Raji (cell line): ENCODE data around the gene LTBR.

Experiments
- POLR2A ChIP-seq: IDR thresholded peaks from 2 replicates; pipeline ENCODE4 v1.6.1; 2011; ENCODE audit warnings: low read depth, low read length, control low read depth; ENCODE audit not compliant: insufficient read depth

LTBR gene

GRCh38 chr12:6418796-6419195 is 34.8 kb downstream of the LTBR start:
- no peak for TF ChIP-seq POLR2A

DNA sequence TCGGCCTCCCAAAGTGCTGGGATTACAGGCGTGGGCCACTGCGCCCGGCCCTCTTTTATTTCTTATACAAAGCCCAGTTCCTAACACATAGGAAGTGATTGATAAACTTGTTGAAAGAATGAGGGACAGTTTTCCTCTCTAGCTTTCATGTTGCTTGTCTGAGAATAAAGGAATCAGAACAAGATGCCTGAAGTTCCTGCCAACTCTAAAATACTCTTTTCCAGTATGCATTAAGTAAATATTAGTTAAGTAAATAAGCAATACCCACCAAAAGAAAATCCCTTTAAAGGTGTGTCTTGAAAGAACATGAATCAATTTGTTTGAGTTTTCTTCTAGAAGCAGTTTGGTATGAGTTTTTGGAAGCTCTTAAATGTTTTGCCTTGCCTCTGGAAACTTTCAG is 36.4 kb downstream of the LTBR start:
- no peak for TF ChIP-seq POLR2A

- TF ChIP-seq POLR2A, result peak; percentile 44
Measured at GRCh38 chr12:6423267-6424007, 39.5 kb downstream of the LTBR start.

GRCh38 chr12:6424008-6424347 is 40.0 kb downstream of the LTBR start:
- no peak for TF ChIP-seq POLR2A

DNA sequence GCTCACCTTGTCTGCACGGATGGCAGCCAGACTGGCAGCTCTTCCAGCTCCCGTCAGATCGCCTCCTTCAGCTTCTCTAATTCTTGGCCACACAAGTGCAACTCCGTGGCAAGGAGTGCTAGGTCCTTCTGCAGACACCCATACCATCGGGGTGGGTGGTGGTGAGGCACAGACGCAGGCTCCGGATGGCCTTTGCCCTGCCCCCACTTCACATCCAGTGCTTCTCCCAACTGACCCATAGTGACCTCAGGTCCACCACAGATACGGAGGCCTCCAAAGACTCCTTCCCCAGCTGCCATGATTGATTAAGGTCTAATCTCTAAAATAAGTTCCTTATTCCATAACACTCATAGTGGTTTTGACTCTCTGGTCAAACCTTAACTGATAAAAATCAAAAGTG is 40.9 kb downstream of the LTBR start:
- no peak for TF ChIP-seq POLR2A

GRCh38 chr12:6425590-6426531 is 41.9 kb downstream of the LTBR start:
- TF ChIP-seq POLR2A, result peak; percentile 67

DNA sequence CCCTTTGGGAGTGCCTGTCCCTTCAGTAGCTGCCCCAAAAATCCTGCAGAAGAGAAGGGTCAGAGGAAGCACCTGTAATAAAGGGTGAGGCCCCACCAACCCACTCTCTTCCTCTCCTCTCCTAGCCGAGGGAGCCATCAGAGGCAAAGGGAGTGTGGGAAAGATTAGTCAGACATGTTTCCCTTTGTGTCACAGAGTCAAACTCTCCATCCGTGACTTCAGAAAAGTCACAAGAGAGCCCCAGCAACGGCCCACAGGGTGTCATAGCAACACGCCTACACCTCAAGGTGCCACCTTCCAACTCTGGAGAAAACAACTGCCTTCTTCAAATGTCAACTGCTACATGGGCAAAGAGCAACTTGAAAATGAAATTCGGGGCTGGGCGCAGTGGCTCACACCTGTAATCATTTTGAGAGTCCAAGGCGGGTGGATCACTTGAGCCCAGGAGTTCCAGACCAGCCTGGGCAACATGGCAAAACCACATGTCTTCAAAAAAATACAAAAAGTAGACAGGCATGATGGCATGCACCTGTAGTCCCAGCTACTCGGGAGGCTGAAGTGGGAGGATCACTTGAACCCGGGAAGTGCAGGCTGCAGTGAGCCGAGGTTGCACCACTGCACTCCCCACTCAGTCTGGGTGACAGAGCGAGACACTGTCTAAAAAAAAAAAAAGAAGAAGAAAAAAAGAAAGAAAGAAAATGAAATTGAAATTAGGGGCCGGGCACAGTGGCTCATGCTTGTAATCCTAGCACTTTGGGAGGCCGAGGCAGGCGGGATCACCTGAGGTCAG is 43.1 kb downstream of the LTBR start:
- peak; percentile 38; the same call in 1 of the 2 replicates for TF ChIP-seq POLR2A

DNA sequence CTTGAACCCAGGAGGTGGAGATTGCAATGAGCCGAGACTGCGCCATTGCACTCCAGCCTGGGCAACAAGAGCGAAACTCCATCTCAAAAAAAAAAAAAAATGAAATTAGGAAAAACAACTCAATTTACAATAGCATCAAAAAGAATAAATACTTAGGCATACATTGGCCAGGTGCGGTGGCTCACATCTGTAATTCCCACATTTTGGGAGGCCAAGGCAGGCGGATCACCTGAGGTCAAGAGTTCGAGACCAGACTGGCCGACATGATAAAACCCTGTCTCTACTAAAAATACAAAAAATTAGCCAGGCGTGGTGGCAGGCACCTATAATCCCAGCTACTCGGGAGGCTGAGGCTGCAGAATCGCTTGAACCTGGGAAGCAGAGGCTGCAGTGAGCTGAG is 43.8 kb downstream of the LTBR start:
- peak; percentile 40; the same call in 1 of the 2 replicates for TF ChIP-seq POLR2A

DNA sequence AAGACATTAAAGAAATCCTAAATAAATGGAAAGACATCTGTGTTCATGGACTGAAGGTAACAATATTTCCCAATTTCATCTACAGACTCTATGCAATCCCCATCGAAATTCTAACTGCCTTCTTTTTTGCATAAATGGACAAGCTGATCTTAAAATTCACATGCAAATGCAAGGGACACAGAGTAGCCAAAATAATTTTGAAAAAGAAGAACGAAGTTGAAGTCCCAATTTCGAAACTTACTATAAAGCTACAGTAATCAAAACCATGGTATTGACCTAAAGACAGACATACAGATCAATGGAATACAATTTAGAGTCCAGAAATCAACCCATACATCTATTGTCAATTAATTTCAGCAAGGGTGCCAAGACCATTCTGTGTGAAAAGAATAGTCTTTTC is 44.4 kb downstream of the LTBR start:
- peak; percentile 41; the same call in 1 of the 2 replicates for TF ChIP-seq POLR2A

GRCh38 chr12:6430124-6430989 is 46.4 kb downstream of the LTBR start:
- no peak for TF ChIP-seq POLR2A

GRCh38 chr12:6432991-6433390 is 49.0 kb downstream of the LTBR start:
- peak; percentile 54; the same call in 1 of the 2 replicates for TF ChIP-seq POLR2A

DNA sequence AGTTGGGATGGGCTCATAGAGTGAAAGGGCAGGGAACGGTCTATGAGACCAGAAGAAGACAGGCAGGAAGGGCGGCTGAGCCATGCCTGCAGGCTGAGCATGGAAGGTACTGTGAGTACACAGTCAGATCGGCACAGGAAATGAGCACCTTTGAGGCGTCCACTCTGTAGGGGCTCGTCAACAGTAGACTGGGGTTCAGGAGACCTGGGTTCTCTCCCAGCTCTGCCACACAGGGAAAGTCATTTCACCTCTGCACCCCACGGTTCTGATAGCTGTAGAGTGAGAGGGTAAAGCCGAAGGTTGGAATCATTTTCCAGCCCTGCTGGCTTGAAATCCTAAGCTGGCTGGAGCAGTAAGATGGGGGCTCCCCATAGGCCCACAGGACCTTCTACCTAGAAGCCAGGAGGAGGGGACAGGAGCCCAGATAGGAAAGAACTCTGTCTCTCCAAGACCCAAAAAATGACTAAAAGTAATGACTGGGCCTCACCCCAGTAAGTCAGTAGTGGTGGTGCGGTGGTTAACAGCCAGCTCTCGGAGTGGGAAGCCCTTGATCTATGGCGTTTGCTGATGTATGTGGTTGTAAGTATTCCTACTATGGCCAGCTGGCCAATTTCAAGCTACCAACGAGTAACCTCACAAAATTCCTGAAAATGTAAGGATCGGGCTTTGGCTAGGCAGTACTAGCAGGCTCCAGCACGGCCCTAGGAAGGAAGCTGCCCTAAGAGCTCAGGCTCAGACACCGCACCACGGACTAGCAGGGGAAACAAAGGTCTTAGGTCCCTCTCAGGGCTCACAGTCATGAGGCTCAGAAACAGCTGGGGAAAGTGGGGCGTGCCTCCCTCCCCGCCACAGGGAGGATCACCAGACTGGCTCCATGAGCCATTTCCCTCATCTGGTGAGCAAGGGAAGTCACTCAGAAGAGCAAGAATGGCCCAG is 50.5 kb downstream of the LTBR start:
- TF ChIP-seq POLR2A, result peak; percentile 31; the same call in 1 of the 2 replicates
